CD4-positive, alpha-beta T cell treated with Interleukin-4 for 4 hours (primary cell): ENCODE data around the gene APOC3.

ENCODE experiments used
- DNase-seq: peaks from one replicate; pipeline ENCODE4 v3.0.0-alpha.2; 2020

APOC3 gene

DNA sequence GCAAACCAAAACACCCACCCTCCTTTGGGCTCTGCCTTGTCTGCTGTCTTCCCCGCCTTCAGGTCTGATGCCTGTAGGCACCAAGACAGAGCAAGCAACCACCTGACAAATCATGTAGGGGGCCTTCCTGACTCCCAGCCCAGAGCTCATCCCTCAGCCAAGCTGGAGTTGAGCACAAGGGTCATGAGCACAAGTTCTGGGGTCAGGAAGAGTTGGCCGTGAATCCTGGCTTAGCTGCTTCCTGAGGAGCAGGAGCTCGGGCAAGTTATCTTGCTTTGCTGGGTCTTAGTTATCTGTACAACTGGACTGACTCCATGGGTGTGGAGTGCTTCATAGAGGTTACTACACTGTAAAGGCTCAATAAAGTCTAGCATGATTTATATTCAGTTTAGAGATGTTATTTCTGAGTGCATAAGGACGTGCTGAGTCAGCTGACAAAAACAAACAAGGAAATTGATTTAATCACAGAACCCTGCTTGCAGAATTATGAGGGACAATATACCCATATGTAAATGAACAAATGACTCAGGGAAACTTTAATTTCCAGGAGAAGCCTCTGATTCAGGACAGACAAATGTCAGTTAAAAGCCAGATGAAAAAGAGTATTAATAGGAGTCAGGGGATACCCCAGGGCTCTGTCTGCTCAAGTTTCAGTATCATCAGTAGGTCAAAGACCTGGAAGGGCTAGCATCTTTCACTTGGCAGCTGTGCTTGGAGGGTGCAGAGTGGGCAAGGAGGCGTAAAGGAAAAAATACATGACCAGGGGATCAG lies 22.7 kb downstream of the APOC3 start:
- DNase-seq: peak; percentile 25

DNA sequence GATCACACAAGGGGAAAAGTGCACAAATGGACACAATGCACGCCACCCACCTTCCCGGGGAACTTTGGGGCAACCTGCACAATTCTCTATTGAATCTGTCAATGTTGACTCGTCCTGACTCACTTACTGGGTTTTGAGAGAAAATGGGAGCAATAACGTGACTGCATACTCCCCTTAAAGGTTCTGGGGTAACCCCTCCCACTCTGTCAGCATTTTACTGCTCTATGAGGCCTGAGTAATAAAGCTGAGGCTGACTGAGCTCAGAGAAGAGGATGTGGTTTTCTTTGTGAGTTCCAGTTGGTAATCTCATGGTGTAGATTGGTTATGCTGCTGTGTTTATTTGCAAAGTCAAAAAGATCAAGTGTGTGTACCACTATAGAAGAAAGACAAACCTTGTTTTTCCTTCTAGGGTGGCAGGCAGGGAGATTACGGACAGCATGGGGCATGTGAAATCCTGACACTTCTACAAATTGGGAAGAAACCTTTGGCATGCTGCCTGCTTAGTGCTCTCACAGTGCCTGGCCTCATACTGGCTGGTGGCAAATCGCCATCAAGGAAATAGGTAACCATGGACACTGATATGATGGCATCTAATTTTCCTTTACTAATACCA lies 23.9 kb downstream of the APOC3 start:
- DNase-seq: peak; percentile 90

- no peak for DNase-seq
Observed at GRCh38 chr11:116855413-116855812, 25.7 kb downstream of the APOC3 start.

- DNase-seq: no peak
Observed at GRCh38 chr11:116856423-116856822, 26.7 kb downstream of the APOC3 start.

- no peak for DNase-seq
Observed at GRCh38 chr11:116857316-116857715, 27.6 kb downstream of the APOC3 start.

DNA sequence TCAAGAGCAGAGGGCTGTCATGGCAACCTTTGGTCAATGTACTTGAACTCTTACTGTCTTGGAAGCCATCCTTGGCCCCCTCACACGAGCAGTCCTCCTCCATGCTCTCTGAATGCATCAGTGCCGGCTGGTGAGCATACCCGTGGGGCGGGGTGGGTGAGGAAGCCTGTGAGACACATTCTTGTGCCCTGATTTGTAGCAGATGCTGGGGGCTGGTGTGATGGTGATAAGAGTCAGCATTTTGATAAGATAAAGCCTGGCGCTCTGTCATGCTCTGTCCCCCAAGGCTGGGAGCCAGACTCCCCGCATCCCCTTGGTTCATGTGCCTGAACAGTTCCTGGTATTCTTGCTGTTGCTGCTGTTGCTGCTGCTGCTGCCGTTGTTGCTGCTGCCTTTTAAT lies 28.2 kb downstream of the APOC3 start:
- DNase-seq: no peak

DNA sequence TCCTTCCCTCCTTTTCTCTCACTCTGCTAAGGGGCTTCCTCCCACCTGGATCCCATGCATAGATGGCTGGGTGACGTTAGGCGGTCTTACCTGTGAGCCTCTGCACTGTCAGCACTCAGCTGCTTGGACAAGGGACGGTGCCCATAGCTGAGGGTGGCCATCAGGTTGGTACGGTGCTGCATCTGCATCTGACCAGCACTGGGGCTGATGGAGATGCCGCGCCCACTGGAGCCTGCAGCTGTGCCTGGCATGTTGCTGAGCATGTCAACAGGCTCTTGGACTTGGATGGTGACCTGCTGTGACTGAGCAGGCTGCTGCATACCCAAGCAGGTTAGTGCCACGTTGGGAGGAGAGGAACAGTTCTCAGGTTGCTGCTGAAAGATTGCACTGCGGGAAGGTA lies 29.5 kb downstream of the APOC3 start:
- no peak for DNase-seq

DNA sequence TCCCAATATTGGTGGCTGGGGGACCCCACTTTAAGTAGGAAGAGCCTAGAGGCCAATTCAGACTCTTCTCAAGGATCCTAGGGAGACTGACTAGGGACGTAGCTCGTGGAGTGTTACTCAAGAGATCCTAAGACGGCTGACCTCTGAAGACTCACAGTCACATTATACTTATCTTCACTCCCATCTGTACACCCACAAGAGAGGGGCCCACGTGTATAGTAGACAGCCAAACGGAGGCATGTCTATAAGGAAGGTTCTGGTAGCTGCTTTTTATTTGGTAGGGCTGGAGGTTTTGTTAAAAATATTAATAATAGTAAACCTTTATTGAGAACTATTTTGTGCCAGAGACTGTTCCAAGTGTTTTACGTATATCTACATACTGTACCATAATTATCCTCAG lies 30.6 kb downstream of the APOC3 start:
- no peak for DNase-seq

GRCh38 chr11:116861539-116861938 lies 31.8 kb downstream of the APOC3 start:
- no peak for DNase-seq

- DNase-seq: no peak
Observed at GRCh38 chr11:116862185-116862584, 32.5 kb downstream of the APOC3 start.

- DNase-seq: no peak
Observed at GRCh38 chr11:116862951-116863350, 33.2 kb downstream of the APOC3 start.

DNA sequence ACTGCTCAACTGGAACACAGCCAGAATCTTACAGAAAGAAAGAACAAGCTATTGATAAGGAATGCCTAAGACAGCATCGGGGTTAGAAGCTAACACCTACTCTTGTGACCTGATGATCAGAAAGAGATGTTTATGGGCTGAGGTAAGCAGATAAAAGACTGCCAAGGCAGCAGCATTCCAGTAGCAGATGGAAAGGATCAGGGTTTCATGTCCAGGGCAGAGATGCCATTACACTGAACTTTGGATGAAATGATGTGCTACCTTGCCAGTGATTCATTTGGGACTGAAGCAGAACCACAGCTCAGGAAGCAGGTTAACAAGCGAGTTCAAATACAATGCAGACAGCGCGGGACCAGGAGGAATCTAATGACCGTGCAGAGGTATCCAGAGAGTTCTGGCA lies 34.8 kb downstream of the APOC3 start:
- DNase-seq: no peak

- DNase-seq: no peak
Observed at GRCh38 chr11:116865696-116866095, 36.0 kb downstream of the APOC3 start.

- no peak for DNase-seq
Observed at GRCh38 chr11:116866804-116867455, 37.2 kb downstream of the APOC3 start.

- DNase-seq: no peak
Observed at GRCh38 chr11:116867619-116868018, 37.9 kb downstream of the APOC3 start.

DNA sequence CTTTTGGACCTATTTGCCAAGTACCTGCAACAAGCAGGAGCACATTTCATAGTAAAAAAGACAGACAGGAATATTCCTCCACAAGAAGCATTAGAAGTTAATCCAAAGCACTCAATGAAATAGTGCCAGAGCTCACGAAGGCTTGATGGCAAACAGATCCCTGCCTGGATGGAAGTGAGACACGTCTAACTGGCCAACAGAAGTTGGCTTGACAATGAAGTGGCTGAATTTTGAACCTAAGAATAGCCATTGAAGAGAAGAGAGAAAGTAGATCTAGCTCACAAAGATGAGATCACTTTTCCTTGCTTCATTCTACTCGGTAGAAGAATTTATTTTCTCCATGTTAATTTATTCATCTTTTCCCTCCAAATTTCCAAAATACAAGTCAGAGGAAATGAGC lies 38.4 kb downstream of the APOC3 start:
- DNase-seq: no peak

DNA sequence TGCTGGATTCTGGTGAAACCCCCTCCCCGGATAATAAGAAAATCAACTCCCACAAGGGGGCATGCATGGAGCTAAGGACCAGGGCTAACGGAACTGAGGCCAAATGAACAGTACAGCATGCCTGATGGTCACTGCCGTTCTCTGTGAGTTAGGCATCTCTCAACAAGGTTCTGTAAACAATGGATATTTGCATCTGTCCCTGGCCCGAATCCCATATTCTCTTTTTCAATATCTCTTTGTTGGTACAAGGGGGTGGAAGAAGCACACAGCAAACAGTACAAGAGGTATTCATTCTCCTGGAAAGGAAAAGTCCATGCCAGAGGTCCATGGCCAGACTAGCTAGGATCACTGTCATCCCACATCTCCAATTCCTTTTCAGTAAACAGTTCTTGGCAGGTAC lies 39.9 kb downstream of the APOC3 start:
- DNase-seq: no peak

DNA sequence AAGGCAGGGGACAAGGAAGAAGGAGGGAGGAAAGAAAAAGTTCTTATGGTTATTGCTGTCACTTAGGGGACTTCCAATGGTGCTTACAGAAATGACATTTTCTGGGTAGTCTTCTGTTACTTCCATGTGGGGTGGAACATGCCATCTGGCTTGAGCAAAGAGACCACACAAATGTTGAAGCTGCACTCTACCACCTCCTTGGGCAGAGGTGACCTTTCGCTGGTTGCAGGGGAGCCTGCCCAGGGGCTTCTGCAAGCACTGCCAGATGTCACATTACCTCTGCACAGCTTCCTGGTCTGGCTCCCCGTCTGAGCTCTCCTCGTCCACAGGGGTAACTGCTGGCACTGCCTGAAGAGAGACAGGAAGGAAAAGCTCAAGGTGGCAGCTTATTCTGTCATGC lies 40.3 kb downstream of the APOC3 start:
- DNase-seq: no peak

- DNase-seq: no peak
Observed at GRCh38 chr11:116871248-116871647, 41.5 kb downstream of the APOC3 start.

- DNase-seq: no peak
Observed at GRCh38 chr11:116873381-116873780, 43.7 kb downstream of the APOC3 start.

DNA sequence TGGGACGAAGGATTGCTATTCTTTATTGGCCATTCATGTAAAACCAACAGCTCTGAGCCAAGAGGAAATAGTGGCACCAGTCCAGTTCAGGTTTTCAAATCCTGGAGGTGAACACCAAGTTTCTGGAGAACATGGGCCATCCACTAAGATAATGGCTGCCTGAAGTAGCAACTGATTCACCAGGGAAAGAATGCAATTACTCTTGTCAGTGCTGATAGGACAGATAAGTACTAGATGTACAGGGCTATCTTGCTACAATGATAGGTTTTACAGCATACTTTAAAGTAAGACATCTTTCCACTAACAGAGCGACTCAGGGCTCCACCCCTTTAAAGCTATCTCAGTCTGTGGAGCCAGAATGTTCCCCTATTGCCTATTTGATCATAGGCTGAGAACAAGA lies 44.5 kb downstream of the APOC3 start:
- DNase-seq: no peak

DNA sequence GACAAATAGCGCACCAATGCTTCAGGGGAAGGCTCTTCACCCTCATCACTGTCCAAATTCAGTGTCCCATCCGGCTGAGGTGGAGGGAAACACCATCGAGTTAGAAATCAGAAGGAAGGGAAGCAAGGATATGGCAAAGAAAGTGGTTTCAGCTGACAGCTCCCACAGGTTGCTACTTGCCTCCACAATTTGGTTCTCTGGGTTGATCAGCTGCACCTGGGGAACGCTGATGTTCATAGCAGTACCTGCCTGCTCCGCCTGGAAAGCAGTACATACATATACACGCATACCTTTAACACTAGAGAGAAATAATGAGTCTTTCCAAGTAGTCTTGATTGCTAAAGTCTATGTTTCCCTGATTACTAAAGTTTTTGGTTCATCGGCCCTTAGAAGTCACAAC lies 45.5 kb downstream of the APOC3 start:
- no peak for DNase-seq

GRCh38 chr11:116876656-116877055 lies 46.9 kb downstream of the APOC3 start:
- DNase-seq: no peak
